HG03045 (cell line): Measurements from ENCODE around the gene PPM1H.

Experiments used
- ATAC-seq: cut with Tn5 transposase; IDR thresholded peaks from one replicate; pipeline ENCODE4 v1.9.1; 2021; ENCODE audit warnings: mild to moderate bottlenecking, moderate library complexity; ENCODE audit not compliant: unreplicated experiment

PPM1H gene

DNA sequence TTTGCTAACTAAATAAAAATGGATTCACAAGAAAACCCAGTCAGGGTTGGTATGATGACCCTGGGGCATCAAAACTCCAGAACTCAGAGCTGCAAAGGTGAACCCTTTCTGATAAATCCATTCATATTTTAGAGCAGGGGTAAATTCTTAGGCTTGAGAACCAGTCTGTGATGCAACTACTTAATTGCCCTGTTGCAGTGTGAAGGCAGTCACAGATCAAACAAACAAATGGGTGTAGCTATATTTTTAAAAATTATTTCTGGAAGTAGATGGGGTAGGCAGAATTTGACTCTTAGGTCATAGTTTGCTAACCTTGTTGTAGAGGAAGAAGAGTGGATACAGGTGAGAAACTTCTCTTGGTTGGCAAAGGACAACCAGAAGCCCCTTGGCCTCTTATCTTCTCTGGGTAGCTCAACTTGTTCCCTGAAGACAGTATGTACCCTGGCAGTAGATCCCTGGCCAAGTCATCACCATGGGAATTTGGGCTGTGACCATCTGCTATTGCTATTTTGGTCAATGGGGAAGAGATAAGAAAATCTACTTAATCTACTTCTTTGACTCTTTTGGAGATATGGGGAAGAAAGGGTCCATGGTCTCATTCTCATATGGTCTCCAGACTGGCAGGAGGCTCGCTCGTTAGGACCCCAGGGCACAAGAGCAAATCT is 216.1 kb downstream of the PPM1H start:
- ATAC-seq = no peak

DNA sequence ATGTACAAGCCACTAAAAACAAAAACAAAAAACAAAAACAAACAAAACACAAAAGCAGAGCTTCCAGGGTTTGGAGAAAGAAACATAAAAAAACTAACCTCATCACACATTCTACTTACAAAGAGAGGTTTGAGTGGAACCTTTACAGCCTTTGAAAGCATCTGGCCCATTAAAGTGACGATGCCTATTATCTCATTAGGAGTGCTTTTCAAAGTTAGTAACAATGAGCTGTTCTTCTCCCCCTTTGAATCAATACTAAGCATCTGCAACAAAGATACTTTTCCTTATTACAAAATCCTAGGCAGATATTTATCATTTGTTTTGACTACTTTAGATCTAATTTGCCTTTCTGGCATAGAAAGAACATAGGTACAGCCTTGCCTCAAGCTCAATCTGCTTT is 217.3 kb downstream of the PPM1H start:
- ATAC-seq = no peak

DNA sequence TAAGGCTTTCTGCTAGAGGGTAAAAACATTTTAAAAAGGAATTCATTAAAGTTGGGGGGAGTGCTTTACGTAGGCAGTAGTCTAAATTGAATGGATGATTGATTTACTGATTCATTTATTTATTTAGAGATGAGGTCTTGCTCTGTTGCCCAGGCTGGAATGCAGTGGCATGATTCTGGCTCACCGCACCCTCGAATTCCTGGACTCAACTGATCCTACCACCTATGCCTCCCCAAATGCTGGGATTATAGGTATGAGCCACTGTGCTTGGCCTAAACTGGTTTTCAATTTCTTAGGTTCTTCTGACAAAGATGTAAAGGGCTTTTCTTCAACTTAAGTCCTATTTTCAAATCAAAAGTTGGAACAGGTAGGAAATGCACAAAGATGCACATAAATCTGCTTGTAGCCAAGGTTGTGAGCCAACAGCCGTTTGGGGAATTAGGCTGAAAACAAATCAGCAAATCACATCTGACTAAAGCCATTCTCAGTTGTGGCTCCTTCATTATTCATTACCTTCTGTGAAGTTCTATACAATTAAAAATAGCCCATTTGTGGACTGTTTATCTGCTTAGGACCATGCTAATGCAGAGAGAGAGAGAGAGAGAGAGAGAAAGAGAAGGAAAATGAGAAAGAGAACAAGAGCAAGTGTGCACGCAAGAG is 218.0 kb downstream of the PPM1H start:
- no peak for ATAC-seq

GRCh38 chr12:62716037-62716436 is 218.9 kb downstream of the PPM1H start:
- ATAC-seq = no peak

DNA sequence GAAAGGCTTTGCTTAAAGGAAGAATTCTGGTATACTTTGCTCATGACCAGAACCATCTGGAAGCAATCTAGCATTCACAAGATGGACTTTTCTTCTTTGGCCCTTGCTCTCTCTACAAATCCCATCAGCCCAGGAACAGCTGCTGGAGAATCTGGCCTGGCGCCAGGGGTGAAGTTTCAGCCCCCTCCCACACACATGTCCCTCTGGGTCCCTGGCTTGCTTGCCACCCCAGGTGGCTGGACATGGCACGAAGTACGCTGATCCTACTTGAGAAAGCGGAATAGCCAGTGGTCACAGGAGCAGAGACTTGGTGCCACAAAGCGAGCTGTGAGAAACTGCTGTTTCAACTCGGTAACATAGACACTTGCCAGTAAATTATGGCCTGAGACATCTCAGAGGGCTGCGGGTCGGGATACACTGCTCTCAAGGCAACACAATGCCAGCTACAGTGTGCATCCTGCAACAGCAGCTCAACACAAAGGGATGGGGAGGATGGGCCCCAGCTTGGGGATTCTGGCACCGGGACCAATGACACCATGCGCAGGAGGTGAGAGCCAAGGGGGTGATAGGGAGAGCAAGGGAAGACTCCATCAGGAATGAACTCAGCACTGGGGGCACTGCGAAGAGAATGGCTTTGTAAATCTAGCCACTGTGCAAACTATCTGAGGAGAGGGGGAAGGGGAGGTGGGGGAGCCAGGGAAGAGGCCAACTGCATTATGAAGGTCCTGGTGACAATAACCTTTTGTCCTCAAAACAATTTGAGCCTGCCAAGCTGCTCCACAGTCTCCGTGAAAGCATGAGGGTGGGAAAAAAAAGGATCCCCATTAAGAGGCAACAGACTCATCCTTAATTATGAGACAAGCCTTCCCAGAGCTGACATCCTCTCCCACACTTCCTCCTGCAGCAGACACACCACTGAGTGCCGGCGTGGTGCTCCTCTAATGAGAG is 219.9 kb downstream of the PPM1H start:
- no peak for ATAC-seq

- ATAC-seq = no peak
Measured at GRCh38 chr12:62714181-62714773, 220.7 kb downstream of the PPM1H start.

- no peak for ATAC-seq
Measured at GRCh38 chr12:62713723-62714122, 221.2 kb downstream of the PPM1H start.

DNA sequence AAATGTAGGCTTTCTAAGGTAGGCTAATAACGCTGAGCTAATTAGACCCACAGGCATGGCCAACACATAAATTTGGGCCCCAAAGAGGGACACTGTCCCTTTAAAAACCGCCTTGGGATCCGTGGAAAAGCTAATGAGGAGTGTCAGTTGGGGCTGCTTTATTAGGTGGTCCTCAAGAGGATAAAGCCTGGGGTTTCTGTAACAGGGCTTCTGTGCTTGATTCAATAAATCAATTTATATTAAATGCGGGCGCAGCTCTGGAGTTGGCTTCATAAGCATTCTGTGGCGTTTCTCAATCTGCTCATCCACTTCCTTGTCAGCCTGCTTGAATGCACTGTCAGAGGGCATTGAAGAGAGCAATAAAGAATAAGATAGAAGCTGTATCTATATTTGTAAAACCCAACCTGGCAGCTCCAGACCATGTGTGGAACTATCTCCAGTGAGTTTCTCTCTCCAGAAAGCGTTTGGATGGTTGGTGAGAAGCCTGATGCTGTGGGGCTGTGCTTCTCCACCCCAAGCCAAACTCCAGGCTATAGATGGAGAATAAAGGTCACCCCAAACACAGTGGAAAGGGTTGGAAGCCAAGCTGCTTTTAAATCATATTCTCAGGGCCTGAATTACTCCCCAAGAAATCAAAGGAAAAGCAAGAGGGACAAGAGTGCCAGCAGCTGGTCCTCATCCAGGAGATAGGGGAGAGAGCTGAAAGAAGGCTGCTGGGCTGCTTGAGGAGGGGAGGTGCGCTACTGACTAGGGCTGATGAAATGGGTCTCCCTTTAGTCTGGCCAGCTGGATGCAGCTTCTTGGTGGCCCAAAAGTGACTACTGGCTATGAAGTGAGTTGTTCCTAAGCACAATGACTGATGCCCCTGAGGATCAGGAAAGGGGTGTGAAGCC is 222.0 kb downstream of the PPM1H start:
- no peak for ATAC-seq

- no peak for ATAC-seq
Measured at GRCh38 chr12:62711631-62712241, 223.2 kb downstream of the PPM1H start.

GRCh38 chr12:62709311-62709710 is 225.6 kb downstream of the PPM1H start:
- no peak for ATAC-seq

DNA sequence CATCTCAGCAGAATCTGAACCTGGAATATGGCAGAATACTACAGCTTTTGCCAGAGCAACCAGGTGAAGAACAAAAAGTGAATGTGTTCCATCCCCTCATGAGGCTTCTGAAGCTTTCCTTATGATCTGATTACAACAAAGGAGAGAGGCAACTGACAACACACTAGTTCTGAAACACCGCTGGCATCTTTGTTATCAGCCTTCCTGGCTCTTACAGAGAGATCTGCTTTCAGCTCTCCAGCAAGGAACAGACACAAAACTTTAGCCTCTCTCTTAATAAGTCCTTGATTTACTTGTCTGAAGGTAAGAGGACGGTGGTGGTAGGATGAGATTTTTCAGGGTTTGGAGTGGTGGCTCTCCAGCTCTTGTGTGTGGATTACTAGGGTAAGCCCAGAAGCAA is 227.0 kb downstream of the PPM1H start:
- ATAC-seq = no peak

GRCh38 chr12:62705846-62706245 is 229.1 kb downstream of the PPM1H start:
- no peak for ATAC-seq

DNA sequence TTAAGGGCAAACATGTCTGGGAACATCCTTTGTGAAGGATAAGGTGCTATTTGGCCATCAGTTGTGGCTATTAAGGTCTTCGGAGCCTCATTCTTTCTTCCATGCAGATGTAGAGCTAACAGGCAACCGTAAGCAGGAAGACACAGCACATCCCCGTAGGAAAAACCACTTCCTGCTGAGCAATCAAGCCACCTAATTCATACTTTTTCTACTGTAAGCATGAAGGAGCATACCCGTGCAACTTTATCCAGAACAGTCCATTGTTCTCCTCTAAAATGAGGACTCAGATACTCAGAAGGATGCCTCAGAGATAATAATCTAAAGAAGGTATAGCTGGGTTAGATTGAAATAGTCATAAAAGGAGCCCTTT is 232.0 kb downstream of the PPM1H start:
- no peak for ATAC-seq

- no peak for ATAC-seq
Measured at GRCh38 chr12:62701492-62701891, 233.5 kb downstream of the PPM1H start.

GRCh38 chr12:62700091-62700880 is 234.7 kb downstream of the PPM1H start:
- ATAC-seq = no peak

GRCh38 chr12:62698701-62699101 is 236.2 kb downstream of the PPM1H start:
- ATAC-seq = no peak

GRCh38 chr12:62697893-62698292 is 237.1 kb downstream of the PPM1H start:
- no peak for ATAC-seq

- no peak for ATAC-seq
Measured at GRCh38 chr12:62695696-62696095, 239.3 kb downstream of the PPM1H start.

DNA sequence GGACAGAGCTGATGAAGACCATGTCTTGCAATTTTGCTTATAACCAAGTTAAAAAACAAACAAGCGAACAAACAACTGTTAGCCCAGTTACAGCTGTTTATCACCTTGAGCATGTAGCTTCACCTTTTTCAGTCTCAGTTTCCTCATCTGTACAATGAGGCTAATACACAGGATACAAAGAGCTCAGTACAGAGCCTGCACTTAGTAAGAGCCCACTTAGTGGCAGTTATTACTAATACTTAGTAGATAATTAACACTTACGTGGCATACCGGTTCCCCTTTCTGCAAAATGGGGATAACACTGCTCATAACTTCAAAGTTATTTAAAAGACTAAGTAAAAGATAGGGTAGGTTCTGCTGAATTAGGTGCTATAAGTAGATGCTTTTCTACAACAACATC is 240.3 kb downstream of the PPM1H start:
- ATAC-seq = no peak
